HEK293T (cell line): ENCODE results near the gene RPTOR.

ENCODE experiments used
- CTCF ChIA-PET: fragments of 350-600 bp; formaldehyde crosslinking; extraction: SDS; loops from one replicate; lab custom pipeline; 2021; ENCODE audit warnings: antibody characterized with exemption, inconsistent platforms; lab: Yijun Ruan, JAX
- POLR2A ChIA-PET: fragments of 350-600 bp; formaldehyde crosslinking; extraction: SDS; loops from one replicate; lab custom pipeline; 2020; ENCODE audit warnings: antibody characterized with exemption, inconsistent platforms; lab: Yijun Ruan, JAX
- DNase-seq: peaks from one replicate; pipeline ENCODE4 v3.0.0; 2012; ENCODE audit warnings: mixed read lengths; ENCODE audit errors: extremely low spot score
- ARNT ChIP-seq: fragments of 450-650 bp; IDR thresholded peaks from 2 replicates; pipeline ENCODE4 v1.6.1; 2017; ENCODE audit warnings: mild to moderate bottlenecking
- BHLHE40 ChIP-seq: fragments of 450-650 bp; IDR thresholded peaks from 2 replicates; pipeline ENCODE4 v1.6.1; 2016; ENCODE audit warnings: mild to moderate bottlenecking, moderate library complexity, borderline replicate concordance
- CTBP1 ChIP-seq: fragments of 450-650 bp; IDR thresholded peaks from 2 replicates; pipeline ENCODE4 v1.6.1; 2016; ENCODE audit warnings: borderline replicate concordance
- ELF4 ChIP-seq: fragments of 450-650 bp; IDR thresholded peaks from 2 replicates; pipeline ENCODE4 v1.6.1; 2017; ENCODE audit warnings: antibody characterized with exemption
- FOXA1 ChIP-seq: fragments of 450-650 bp; IDR thresholded peaks from 2 replicates; pipeline ENCODE4 v1.6.1; 2016; ENCODE audit warnings: mild to moderate bottlenecking
- FOXK2 ChIP-seq: fragments of 450-650 bp; IDR thresholded peaks from 2 replicates; pipeline ENCODE4 v1.6.1; 2016; ENCODE audit warnings: mild to moderate bottlenecking
- FOXM1 ChIP-seq: fragments of 450-650 bp; IDR thresholded peaks from 2 replicates; pipeline ENCODE4 v1.6.1; 2017; ENCODE audit warnings: mild to moderate bottlenecking, borderline replicate concordance
- HDGF ChIP-seq: fragments of 450-650 bp; IDR thresholded peaks from 2 replicates; pipeline ENCODE4 v1.6.1; 2017; ENCODE audit warnings: antibody characterized with exemption, borderline replicate concordance
- L3MBTL2 ChIP-seq: fragments of 450-650 bp; conservative IDR thresholded peaks from 2 replicates; pipeline ENCODE4 v1.6.1; 2016; ENCODE audit warnings: mild to moderate bottlenecking
- LEF1 ChIP-seq: fragments of 450-650 bp; IDR thresholded peaks from 2 replicates; pipeline ENCODE4 v1.6.1; 2017; ENCODE audit warnings: mild to moderate bottlenecking, borderline replicate concordance
- NFRKB ChIP-seq: fragments of 450-650 bp; IDR thresholded peaks from 2 replicates; pipeline ENCODE4 v1.6.1; 2016; ENCODE audit warnings: mild to moderate bottlenecking, moderate library complexity
- PKNOX1 ChIP-seq: fragments of 450-650 bp; IDR thresholded peaks from 2 replicates; pipeline ENCODE4 v1.6.1; 2016
- SP1 ChIP-seq: fragments of 450-650 bp; IDR thresholded peaks from 2 replicates; pipeline ENCODE4 v1.6.1; 2017
- SUZ12 ChIP-seq: fragments of 450-650 bp; IDR thresholded peaks from 2 replicates; pipeline ENCODE4 v1.6.1; 2016; ENCODE audit warnings: mild to moderate bottlenecking
- TARDBP ChIP-seq: fragments of 450-650 bp; IDR thresholded peaks from 2 replicates; pipeline ENCODE4 v1.6.1; 2016
- ZNF384 ChIP-seq: fragments of 450-650 bp; IDR thresholded peaks from 2 replicates; pipeline ENCODE4 v1.6.1; 2016

Gene RPTOR

GRCh38 chr17:80692931-80693467 is 148.4 kb downstream of the RPTOR start:
- CTCF ChIA-PET: no interaction called here
- POLR2A ChIA-PET: no interaction called here
- DNase-seq: no peak
- TF ChIP-seq ELF4 (no peak), HDGF (no peak), SUZ12 (no peak), TARDBP (no peak), PKNOX1 (no peak), ARNT (no peak), BHLHE40 (no peak)

GRCh38 chr17:80693511-80693910 is 148.9 kb downstream of the RPTOR start:
- DNase-seq: no peak
- CTCF ChIA-PET: interaction anchor here (0.6 kb wide), 1 partner anchor 205 kb away, joined by 3 read pairs; no protein-coding TSS in a partner anchor
- TF ChIP-seq SP1 (no peak), NFRKB (no peak), PKNOX1 (no peak), FOXA1 (no peak)

GRCh38 chr17:80694085-80694991 is 149.7 kb downstream of the RPTOR start:
- no peak for DNase-seq
- TF ChIP-seq SUZ12 (no peak), FOXK2 (no peak), BHLHE40 (no peak), HDGF (no peak), FOXM1 (no peak), NFRKB (no peak), L3MBTL2 (no peak), SP1 (no peak), ELF4 (no peak), ARNT (no peak), ZNF384 (no peak), LEF1 (no peak), CTBP1 (no peak), PKNOX1 (no peak), FOXA1 (no peak), TARDBP (no peak)
- POLR2A ChIA-PET: no interaction called here
- CTCF ChIA-PET: interaction anchor here (0.6 kb wide), 1 partner anchor 204 kb away, joined by 3 read pairs; no protein-coding TSS in a partner anchor

More at GRCh38 chr17:80693511-80693910, 148.9 kb downstream of the RPTOR start:
- POLR2A ChIA-PET: no interaction called here

- no peak for DNase-seq
- ChIA-PET POLR2A (no interaction called here), CTCF (no interaction called here)
- TF ChIP-seq FOXM1: no peak
These were observed 150.6 kb downstream of the RPTOR start for GRCh38 chr17:80694992-80695912.

- ChIA-PET POLR2A (no interaction called here), CTCF (no interaction called here)
- no peak for DNase-seq
- TF ChIP-seq ELF4 (no peak), LEF1 (no peak), NFRKB (no peak), HDGF (no peak), SP1 (no peak), FOXK2 (no peak), L3MBTL2 (no peak), TARDBP (no peak), BHLHE40 (no peak), ZNF384 (no peak), SUZ12 (no peak), PKNOX1 (no peak), FOXM1 (no peak), FOXA1 (no peak), CTBP1 (no peak), ARNT (no peak)
These were observed 151.3 kb downstream of the RPTOR start for GRCh38 chr17:80695979-80696378.
